NB4 (cell line): ENCODE results near the gene NCOA7.

ENCODE experiments used
- POLR2A ChIP-seq: IDR thresholded peaks from 2 replicates; pipeline ENCODE4 v1.6.1; 2011; ENCODE audit warnings: mild to moderate bottlenecking; ENCODE audit not compliant: insufficient read length; ENCODE audit errors: extremely low read depth
- TF ChIP-seq, protein P1 (sequence below): IDR thresholded peaks from one replicate; pipeline ENCODE4 v1.5.1; 2012; ENCODE audit warnings: low read depth, low read length

DNA sequence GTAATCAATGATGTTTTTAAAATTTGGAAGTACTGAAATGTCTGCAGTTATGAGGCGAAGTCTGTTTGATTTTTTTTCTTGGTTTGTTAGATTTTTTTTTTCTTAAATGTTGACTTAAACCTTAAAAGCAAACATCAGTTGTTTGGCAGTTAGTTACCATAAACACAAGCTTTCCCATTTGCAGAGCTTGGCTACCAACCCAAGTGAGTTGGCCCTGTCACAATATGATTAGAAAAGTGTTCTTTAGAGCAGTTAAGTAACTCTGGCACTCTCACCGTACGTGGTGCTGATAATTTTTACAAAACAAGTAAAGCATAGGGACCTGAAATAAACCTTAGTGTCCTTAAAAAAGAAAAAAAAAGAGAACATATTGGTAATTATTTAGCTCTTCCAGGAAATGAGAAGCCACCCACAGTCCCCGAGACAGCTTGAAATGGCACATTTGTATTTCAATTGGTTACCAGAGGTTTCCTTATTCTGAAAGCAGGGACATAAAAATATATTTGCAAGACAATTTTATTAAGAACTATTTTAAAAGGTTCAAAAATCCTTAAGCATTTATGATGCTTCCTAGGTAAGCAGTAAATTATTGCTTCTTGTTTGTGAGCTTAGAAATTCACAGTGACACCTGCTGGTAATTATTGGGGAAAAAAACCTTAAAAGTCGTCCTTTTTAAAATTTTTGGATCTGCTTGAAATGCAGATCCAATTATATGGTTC lies 37.4 kb upstream of the NCOA7 start:
- TF ChIP-seq, protein P1, sequence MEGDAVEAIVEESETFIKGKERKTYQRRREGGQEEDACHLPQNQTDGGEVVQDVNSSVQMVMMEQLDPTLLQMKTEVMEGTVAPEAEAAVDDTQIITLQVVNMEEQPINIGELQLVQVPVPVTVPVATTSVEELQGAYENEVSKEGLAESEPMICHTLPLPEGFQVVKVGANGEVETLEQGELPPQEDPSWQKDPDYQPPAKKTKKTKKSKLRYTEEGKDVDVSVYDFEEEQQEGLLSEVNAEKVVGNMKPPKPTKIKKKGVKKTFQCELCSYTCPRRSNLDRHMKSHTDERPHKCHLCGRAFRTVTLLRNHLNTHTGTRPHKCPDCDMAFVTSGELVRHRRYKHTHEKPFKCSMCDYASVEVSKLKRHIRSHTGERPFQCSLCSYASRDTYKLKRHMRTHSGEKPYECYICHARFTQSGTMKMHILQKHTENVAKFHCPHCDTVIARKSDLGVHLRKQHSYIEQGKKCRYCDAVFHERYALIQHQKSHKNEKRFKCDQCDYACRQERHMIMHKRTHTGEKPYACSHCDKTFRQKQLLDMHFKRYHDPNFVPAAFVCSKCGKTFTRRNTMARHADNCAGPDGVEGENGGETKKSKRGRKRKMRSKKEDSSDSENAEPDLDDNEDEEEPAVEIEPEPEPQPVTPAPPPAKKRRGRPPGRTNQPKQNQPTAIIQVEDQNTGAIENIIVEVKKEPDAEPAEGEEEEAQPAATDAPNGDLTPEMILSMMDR = peak; percentile 28
- TF ChIP-seq POLR2A = no peak
